Esophagus squamous epithelium (tissue), 4 donors: ENCODE measurements around the gene SLC25A22.

ENCODE experiments used
- CTCF ChIP-seq, 6 experiments: fragments of 450-650 bp in 4 of 6; fragments of 200-600 bp in 2 of 6; sonication (generic) in 2 of 6; IDR thresholded peaks; one replicate each; pipeline ENCODE4 v1.5.1; 2016 to 2019; ENCODE audit warnings: antibody characterized with exemption in 6 of 6, mild to moderate bottlenecking in 4 of 6, moderate library complexity in 4 of 6
- POLR2A ChIP-seq, 4 donors: fragments of 450-650 bp; IDR thresholded peaks; one replicate each; pipeline ENCODE4 v1.6.1; 2017; ENCODE audit warnings: antibody characterized with exemption in 4 of 4, mild to moderate bottlenecking in 4 of 4, moderate library complexity in 3 of 4

GRCh38 chr11:829176-829846 is 31.2 kb upstream of the SLC25A22 start:
- TF ChIP-seq POLR2A (IDR thresholded peaks at IDR 0.05): peak in 1 of 4 donors; percentile 20
- TF ChIP-seq CTCF (IDR thresholded peaks at IDR 0.05): no peak
